Rectal smooth muscle tissue (tissue), 1 donor: ENCODE results near the gene PPAT.

ENCODE experiments used
- H3K27ac ChIP-seq: one replicate; pipeline ENCODE4 v1.7.0; 2013; ENCODE audit warnings: low read depth, low read length, inconsistent platforms
- H3K27me3 ChIP-seq: one replicate; pipeline ENCODE4 v1.7.0; 2013; ENCODE audit warnings: low read length; ENCODE audit not compliant: control insufficient read depth, insufficient read depth
- H3K36me3 ChIP-seq: one replicate; pipeline ENCODE4 v1.7.0; 2013; ENCODE audit warnings: low read length; ENCODE audit not compliant: control insufficient read depth, insufficient read depth
- H3K4me1 ChIP-seq: one replicate; pipeline ENCODE4 v1.7.0; 2013; ENCODE audit warnings: low read length; ENCODE audit not compliant: control insufficient read depth, insufficient read depth
- H3K4me3 ChIP-seq: one replicate; pipeline ENCODE4 v1.7.0; 2013; ENCODE audit warnings: low read length
- H3K9ac ChIP-seq: one replicate; pipeline ENCODE4 v1.7.0; 2013; ENCODE audit warnings: low read length

PPAT gene

GRCh38 chr4:56405016-56405415 is 30.4 kb downstream of the PPAT start:
- Histone ChIP-seq H3K4me1 (peaks cover 9% of the 10 kb centered on the region), H3K4me3 (no peak overlapping the region), H3K36me3 (no peaks in the 10 kb centered on the region), H3K27ac (no peak overlapping the region), H3K9ac (no peak overlapping the region), H3K27me3 (no peaks in the 10 kb centered on the region)

DNA sequence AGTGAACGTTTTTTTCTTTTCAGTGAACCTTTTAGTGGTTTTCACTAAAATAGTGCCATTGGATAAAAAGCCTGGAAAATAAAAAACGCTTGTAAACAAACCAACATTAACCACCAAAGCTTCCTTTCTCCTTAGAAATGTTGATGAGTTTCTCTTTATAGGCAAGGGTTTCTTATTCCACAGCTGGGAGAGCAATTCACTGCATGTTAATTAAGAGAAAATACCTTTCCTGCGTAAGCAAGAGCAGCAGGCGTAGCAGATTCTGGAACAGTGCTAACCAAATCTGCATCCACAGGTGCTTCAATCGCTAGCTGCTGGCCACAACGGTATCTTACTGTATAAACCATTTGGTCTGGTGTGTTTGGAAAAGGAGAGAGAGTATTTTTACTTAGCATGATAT is 34.9 kb downstream of the PPAT start:
- Histone ChIP-seq H3K27ac (no peak overlapping the region), H3K9ac (no peak overlapping the region), H3K36me3 (no peaks in the 10 kb centered on the region), H3K4me3 (no peak overlapping the region), H3K4me1 (no peaks in the 10 kb centered on the region), H3K27me3 (no peaks in the 10 kb centered on the region)

DNA sequence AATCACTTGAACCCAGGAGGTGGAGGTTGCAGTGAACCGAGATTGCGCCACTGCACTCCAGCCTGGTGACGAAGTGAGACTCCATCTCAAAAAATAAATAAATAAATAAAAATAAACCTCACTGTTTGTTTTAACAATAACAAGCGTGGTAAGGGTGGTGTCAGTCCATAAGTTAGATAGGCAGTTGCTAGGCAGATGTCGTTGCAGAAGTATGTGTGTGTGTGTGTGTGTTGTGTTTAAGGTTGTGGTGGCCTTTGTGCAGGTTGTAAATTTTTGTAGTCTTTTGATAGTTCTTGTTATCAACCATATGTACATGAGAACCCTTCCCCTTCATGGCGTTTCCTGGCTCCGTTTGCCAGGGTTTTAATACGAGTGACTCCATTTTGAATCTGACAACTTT is 44.1 kb downstream of the PPAT start:
- Histone ChIP-seq H3K36me3 (no peaks in the 10 kb centered on the region), H3K4me3 (no peak overlapping the region), H3K9ac (no peak overlapping the region), H3K27me3 (no peaks in the 10 kb centered on the region), H3K27ac (no peak overlapping the region), H3K4me1 (no peaks in the 10 kb centered on the region)

GRCh38 chr4:56389558-56389957 is 45.9 kb downstream of the PPAT start:
- Histone ChIP-seq H3K4me3 (no peak overlapping the region), H3K27ac (no peak overlapping the region), H3K4me1 (no peaks in the 10 kb centered on the region), H3K27me3 (no peaks in the 10 kb centered on the region), H3K36me3 (no peaks in the 10 kb centered on the region), H3K9ac (no peak overlapping the region)

- Histone ChIP-seq H3K27me3 (no peaks in the 10 kb centered on the region), H3K4me1 (no peaks in the 10 kb centered on the region), H3K9ac (peak overlapping the region; percentile 4), H3K27ac (peak overlapping the region; percentile 99), H3K4me3 (peak overlapping the region; percentile 97), H3K36me3 (no peaks in the 10 kb centered on the region)
Measured at GRCh38 chr4:56388306-56388705, 47.1 kb downstream of the PPAT start.

DNA sequence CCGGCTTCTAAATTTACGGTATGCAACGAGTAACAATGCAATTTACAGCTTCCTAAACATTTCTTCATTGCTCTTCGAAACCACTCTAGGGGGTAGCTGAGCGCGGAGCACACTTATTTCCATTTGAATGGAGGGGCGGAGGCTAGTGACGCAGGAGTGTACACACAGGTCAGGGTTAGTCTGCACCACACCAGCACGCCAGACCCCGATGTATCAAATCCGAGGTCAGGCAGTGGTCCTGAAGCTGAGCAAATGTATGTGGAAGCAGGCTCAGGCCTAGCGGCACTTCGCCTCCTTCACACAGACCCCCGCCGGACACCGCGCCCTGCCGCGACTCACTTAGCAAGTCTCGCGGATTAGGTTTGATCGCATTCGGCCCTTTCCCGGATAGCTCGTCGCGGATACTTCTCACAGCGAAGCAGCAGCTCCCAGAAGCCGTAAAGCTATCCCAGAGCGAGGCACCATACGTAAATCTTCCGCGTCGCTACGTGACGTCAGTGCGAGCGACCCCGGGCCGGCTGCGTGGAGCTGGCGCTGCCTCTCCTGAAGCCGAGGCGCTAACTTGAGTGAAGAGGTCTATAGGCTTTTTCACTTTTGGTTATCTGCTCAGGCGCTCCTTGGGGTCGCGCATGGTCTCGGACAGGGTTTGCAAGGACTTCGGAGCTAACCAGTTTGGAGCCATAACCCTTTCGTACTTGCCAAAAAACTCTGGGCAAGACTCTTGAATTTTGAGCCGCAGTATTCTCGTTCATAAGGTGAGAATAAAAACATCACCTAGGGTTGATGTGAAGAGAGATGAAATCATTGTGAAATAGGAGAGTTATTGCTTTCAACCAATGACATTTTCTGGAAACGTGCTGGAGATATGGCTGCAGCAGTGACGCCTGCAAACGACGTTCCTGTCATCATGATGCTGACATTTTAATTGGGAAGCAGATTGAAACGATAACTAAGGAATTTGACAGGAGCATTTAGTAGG is 48.1 kb downstream of the PPAT start, which contains the start of gene AASDH:
Gene AASDH, minus strand, starts transcription at position 469 of the 979 bp plus-strand sequence. CDS start 3,192 bp downstream, outside the sequence.
- Histone ChIP-seq H3K4me1 (no peaks in the 10 kb centered on the region), H3K27me3 (no peaks in the 10 kb centered on the region), H3K36me3 (no peaks in the 10 kb centered on the region), H3K27ac (peak within 1 kb of the TSS; percentile 99), H3K4me3 (peak within 1 kb of the TSS; percentile 97), H3K9ac (peak within 1 kb of the TSS; percentile 86)

GRCh38 chr4:56386091-56386490 is 49.3 kb downstream of the PPAT start:
- H3K4me1 ChIP-seq, result no peaks in the 10 kb centered on the region
- H3K36me3 ChIP-seq, result no peaks in the 10 kb centered on the region
- no peak overlapping the region for H3K4me3 ChIP-seq
- no peaks in the 10 kb centered on the region for H3K27me3 ChIP-seq
- no peak overlapping the region for H3K27ac ChIP-seq
- no peak overlapping the region for H3K9ac ChIP-seq

- no peaks in the 10 kb centered on the region for H3K36me3 ChIP-seq
- no peak overlapping the region for H3K27ac ChIP-seq
- H3K4me1 ChIP-seq, result no peaks in the 10 kb centered on the region
- no peaks in the 10 kb centered on the region for H3K27me3 ChIP-seq
- no peak overlapping the region for H3K9ac ChIP-seq
- H3K4me3 ChIP-seq, result no peak overlapping the region
Measured at GRCh38 chr4:56375458-56375857, 60.0 kb downstream of the PPAT start.

GRCh38 chr4:56374956-56375355 is 60.5 kb downstream of the PPAT start:
- no peaks in the 10 kb centered on the region for H3K36me3 ChIP-seq
- no peaks in the 10 kb centered on the region for H3K27me3 ChIP-seq
- no peaks in the 10 kb centered on the region for H3K4me1 ChIP-seq
- H3K4me3 ChIP-seq, result no peak overlapping the region
- no peak overlapping the region for H3K9ac ChIP-seq
- H3K27ac ChIP-seq, result no peak overlapping the region

DNA sequence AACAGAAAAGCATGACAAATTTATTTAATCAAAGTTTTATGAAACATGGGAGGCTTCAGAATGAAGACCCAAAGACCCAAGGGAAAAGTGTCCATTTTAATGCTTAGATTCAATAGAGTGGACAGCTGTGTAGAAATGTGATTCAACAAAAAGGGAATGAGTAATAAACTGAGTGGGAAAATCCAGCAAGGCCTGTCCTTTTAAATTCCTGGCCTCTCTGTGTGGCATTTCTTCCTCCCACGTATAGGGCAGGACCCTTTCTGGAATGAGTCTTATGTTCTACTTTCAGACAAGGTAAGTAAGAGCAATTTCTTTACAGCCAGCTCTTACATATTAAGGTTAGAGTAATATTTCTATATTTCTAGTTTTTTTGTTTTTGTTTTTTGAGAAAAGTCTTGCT is 62.6 kb downstream of the PPAT start:
- H3K9ac ChIP-seq, result no peak overlapping the region
- H3K36me3 ChIP-seq, result no peaks in the 10 kb centered on the region
- H3K27ac ChIP-seq, result no peak overlapping the region
- no peaks in the 10 kb centered on the region for H3K27me3 ChIP-seq
- no peaks in the 10 kb centered on the region for H3K4me1 ChIP-seq
- no peak overlapping the region for H3K4me3 ChIP-seq

- no peak overlapping the region for H3K9ac ChIP-seq
- no peaks in the 10 kb centered on the region for H3K27me3 ChIP-seq
- H3K36me3 ChIP-seq, result no peaks in the 10 kb centered on the region
- H3K4me3 ChIP-seq, result no peak overlapping the region
- H3K27ac ChIP-seq, result no peak overlapping the region
- H3K4me1 ChIP-seq, result no peaks in the 10 kb centered on the region
Measured at GRCh38 chr4:56371426-56372220, 63.8 kb downstream of the PPAT start.

GRCh38 chr4:56370377-56370776 is 65.0 kb downstream of the PPAT start:
- Histone ChIP-seq H3K36me3 (no peaks in the 10 kb centered on the region), H3K27me3 (no peaks in the 10 kb centered on the region), H3K27ac (no peak overlapping the region), H3K4me3 (no peak overlapping the region), H3K9ac (no peak overlapping the region), H3K4me1 (no peaks in the 10 kb centered on the region)
